ENCODE measurements around the gene OSBPL5.

DNA sequence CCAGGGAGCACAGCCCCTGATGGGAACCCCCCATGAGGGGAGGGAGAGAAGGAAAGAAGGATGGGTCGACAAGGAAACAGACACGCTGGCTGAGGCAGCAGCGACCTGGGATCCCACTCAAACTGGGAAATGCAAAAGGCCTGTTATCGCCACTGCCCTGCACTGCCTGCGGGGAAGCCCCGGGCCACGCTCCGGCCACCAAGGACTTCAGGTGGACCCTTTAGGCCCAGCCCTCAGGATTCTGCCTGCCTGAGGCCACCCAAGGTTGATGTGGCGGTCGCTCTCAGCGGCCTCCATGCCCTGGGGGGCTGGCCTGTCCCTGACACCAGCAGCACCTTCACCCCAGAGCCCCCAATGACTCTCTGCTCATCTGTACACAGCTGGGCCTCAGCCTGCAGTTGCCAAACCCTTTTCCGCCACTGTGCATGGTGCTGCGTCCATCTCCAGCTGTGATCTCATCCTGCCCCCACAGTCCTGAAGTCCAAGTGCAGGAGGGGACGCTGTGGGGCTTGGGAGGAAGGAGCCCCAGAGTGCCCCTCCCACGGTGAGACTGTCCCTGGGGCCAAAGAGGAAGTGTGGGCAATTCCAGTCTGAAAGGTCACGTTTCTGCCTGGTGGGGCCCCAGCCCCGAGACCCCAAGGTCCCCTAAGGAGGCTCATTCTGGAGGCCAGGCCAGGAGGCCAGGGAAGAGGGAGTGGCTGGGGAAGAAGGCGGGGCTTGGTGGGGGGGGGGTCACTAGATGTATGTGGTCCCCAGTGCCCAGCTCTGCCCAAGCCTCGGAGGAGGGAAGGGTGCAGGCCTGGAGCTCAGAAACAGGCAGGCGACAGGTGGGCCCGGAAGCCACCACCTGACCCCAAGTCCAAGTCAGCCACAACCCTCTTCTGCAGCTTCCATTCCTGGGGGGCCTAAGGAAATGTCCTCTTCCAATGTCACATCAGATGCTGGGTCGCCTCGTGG is 31.6 kb downstream of the OSBPL5 start:
- TF ChIP-seq, protein P1, sequence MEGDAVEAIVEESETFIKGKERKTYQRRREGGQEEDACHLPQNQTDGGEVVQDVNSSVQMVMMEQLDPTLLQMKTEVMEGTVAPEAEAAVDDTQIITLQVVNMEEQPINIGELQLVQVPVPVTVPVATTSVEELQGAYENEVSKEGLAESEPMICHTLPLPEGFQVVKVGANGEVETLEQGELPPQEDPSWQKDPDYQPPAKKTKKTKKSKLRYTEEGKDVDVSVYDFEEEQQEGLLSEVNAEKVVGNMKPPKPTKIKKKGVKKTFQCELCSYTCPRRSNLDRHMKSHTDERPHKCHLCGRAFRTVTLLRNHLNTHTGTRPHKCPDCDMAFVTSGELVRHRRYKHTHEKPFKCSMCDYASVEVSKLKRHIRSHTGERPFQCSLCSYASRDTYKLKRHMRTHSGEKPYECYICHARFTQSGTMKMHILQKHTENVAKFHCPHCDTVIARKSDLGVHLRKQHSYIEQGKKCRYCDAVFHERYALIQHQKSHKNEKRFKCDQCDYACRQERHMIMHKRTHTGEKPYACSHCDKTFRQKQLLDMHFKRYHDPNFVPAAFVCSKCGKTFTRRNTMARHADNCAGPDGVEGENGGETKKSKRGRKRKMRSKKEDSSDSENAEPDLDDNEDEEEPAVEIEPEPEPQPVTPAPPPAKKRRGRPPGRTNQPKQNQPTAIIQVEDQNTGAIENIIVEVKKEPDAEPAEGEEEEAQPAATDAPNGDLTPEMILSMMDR (IDR thresholded peaks at IDR 0.05; ENCODE audit: low read depth, low read length) = no peak
- no peak for TF ChIP-seq POLR2A (IDR thresholded peaks at IDR 0.05; ENCODE audit: extremely low read depth, insufficient read length)
- no peak for TF ChIP-seq MYC (IDR thresholded peaks at IDR 0.05; ENCODE audit: low read depth, low read length)
- TF ChIP-seq, protein P2, sequence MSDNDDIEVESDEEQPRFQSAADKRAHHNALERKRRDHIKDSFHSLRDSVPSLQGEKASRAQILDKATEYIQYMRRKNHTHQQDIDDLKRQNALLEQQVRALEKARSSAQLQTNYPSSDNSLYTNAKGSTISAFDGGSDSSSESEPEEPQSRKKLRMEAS (IDR thresholded peaks at IDR 0.05; ENCODE audit: low read depth, low read length) = no peak

Data from NB4 (cell line).